OCI-LY7 (cell line): Measurements from ENCODE around the gene FAM3D. TPM values are rescaled to one million over a fixed set of nuclear protein-coding genes. Genes with fewer than 3 reads are reported as not detected.

Experiments
- BruUV-seq: library from RNA; stranded (reverse); fragments of 400-500 nt; replicated peaks from 2 replicates; lab custom pipeline; 2021; lab: Mats Ljungman, UMichigan
- CTCF ChIA-PET: fragments of 300-600 bp; sonication (Branson Sonifier 250); formaldehyde crosslinking; loops from one replicate; lab custom pipeline; 2022; ENCODE audit warnings: antibody characterized with exemption; ENCODE audit not compliant: unreplicated experiment; lab: Charles Lee
- POLR2A ChIA-PET: fragments of 300-600 bp; sonication (Branson Sonifier 250); formaldehyde crosslinking; loops from one replicate; lab custom pipeline; 2022; ENCODE audit warnings: antibody characterized with exemption; lab: Charles Lee
- DNase-seq: peaks from one replicate; pipeline ENCODE4 v3.0.0-alpha.2; 2015; ENCODE audit warnings: low spot score
- H2AFZ ChIP-seq: fragments of 200-600 bp; sonication (generic), shearing (Covaris generic); 2 replicates; pipeline ENCODE4 v1.6.1; 2014; ENCODE audit warnings: mild to moderate bottlenecking, antibody characterized with exemption, low read length, moderate library complexity
- H3K27ac ChIP-seq: fragments of 200-600 bp; sonication (generic); 2 replicates; pipeline ENCODE4 v1.5.1; 2014; ENCODE audit warnings: mixed run types, low read depth, mild to moderate bottlenecking, moderate library complexity, low read length, inconsistent platforms; ENCODE audit not compliant: poor library complexity, severe bottlenecking
- H3K36me3 ChIP-seq: fragments of 200-600 bp; sonication (generic); 2 replicates; pipeline ENCODE4 v1.6.1; 2014; ENCODE audit warnings: mild to moderate bottlenecking, antibody characterized with exemption, low read length, moderate library complexity, mixed read lengths; ENCODE audit not compliant: insufficient read depth
- H3K4me1 ChIP-seq: fragments of 200-600 bp; sonication (generic); 2 replicates; pipeline ENCODE4 v1.5.1; 2014; ENCODE audit warnings: mild to moderate bottlenecking, low read length; ENCODE audit not compliant: insufficient read depth, poor library complexity, severe bottlenecking
- H3K4me2 ChIP-seq: fragments of 200-600 bp; sonication (generic); 2 replicates; pipeline ENCODE4 v1.6.1; 2014; ENCODE audit warnings: mild to moderate bottlenecking, low read length
- H3K4me3 ChIP-seq: fragments of 200-600 bp; sonication (generic); 2 replicates; pipeline ENCODE4 v1.5.1; 2014; ENCODE audit warnings: mild to moderate bottlenecking, low read depth, low read length; ENCODE audit not compliant: poor library complexity, severe bottlenecking
- H3K79me2 ChIP-seq: fragments of 200-600 bp; sonication (generic); 2 replicates; pipeline ENCODE4 v1.6.1; 2016; ENCODE audit warnings: low read depth, mild to moderate bottlenecking, low read length, moderate library complexity, mixed read lengths; ENCODE audit not compliant: insufficient read depth
- H3K9me2 ChIP-seq: fragments of 200-600 bp; sonication (generic); 2 replicates; pipeline ENCODE4 v1.6.1; 2016; ENCODE audit warnings: mild to moderate bottlenecking, low read length, mixed read lengths; ENCODE audit not compliant: insufficient read depth
- H3K9me3 ChIP-seq: fragments of 200-600 bp; sonication (generic); 2 replicates; pipeline ENCODE4 v1.6.1; 2014; ENCODE audit warnings: mild to moderate bottlenecking, mixed run types, low read length, mixed read lengths
- H4K20me1 ChIP-seq: fragments of 200-600 bp; sonication (generic); 2 replicates; pipeline ENCODE4 v1.6.1; 2014; ENCODE audit warnings: mild to moderate bottlenecking, antibody characterized with exemption, low read length, moderate library complexity, mixed read lengths; ENCODE audit not compliant: insufficient read depth
- EZH2phosphoT487 ChIP-seq: fragments of 200-600 bp; sonication (generic); IDR thresholded peaks from 2 replicates; pipeline ENCODE4 v1.6.1; 2018; ENCODE audit warnings: low read depth, borderline replicate concordance, mild to moderate bottlenecking, mixed run types, antibody characterized with exemption, low read length, moderate library complexity, mixed read lengths
- intact Hi-C: fragments of 100-400 bp; cut with micrococcal nuclease; formaldehyde crosslinking; loops from one replicate; pipeline ENCODE4 v1.10.0; 2022; ENCODE audit not compliant: unreplicated experiment
- total RNA-seq, 2 experiments: library from RNA; depleted of rRNA in 1 of 2; stranded (reverse); fragments of >200 nt in 1 of 2; shearing (Covaris generic) in 1 of 2; gene quantifications; 2 replicates each; pipeline ENCODE4 v1.2.3, GENCODE V29; 2014 to 2022
- TF ChIP-seq, protein P1 (sequence below): fragments of 200-600 bp; sonication (generic); conservative IDR thresholded peaks from 2 replicates; pipeline ENCODE4 v1.5.1; 2014; ENCODE audit warnings: mild to moderate bottlenecking, antibody characterized with exemption, low read length, moderate library complexity, mixed read lengths

The FAM3D gene
- total RNA-seq, 2 experiments from 2014 or later: not detected

DNA sequence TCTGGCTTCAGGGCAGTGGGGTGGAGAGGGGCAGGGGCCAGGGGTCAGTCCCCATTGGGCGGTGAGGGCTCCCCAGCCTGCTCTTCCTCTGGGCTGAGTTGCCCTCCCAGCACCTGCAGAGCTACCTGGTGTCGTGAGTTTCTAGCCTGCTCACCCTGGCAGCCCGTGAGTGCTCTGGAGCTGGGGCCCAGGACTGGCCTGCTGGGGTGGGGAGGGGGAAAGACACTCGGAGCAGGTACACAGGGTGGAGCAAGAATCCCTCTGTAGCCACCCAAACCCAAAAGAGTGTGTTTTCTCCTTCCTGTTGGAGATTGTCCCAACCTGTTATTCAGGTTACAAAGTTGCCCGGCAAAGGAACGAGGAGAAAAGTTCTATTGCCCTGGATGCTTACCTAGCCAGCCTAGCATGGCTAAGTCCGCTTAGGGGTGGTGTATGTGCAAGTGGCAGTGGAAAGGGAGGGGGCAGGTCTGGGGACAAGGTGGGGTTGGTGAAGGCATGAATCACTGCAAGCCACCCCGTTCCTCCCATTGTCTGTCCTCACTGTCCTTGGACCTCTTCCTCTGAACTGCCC lies 8.9 kb downstream of the FAM3D start:
- BruUV-seq: no TSS peak
- DNase-seq: no peak
- H3K4me2 ChIP-seq: no peak overlapping the region
- no peak overlapping the region for H3K27ac ChIP-seq
- H2AFZ ChIP-seq: no peak overlapping the region
- H3K4me3 ChIP-seq: no peak overlapping the region
- H3K9me3 ChIP-seq: no peaks in the 10 kb centered on the region
- H3K79me2 ChIP-seq: no peaks in the 10 kb centered on the region
- ChIA-PET POLR2A (no interaction called here), CTCF (no interaction called here)
- H4K20me1 ChIP-seq: no peaks in the 10 kb centered on the region
- TF ChIP-seq, protein P1, sequence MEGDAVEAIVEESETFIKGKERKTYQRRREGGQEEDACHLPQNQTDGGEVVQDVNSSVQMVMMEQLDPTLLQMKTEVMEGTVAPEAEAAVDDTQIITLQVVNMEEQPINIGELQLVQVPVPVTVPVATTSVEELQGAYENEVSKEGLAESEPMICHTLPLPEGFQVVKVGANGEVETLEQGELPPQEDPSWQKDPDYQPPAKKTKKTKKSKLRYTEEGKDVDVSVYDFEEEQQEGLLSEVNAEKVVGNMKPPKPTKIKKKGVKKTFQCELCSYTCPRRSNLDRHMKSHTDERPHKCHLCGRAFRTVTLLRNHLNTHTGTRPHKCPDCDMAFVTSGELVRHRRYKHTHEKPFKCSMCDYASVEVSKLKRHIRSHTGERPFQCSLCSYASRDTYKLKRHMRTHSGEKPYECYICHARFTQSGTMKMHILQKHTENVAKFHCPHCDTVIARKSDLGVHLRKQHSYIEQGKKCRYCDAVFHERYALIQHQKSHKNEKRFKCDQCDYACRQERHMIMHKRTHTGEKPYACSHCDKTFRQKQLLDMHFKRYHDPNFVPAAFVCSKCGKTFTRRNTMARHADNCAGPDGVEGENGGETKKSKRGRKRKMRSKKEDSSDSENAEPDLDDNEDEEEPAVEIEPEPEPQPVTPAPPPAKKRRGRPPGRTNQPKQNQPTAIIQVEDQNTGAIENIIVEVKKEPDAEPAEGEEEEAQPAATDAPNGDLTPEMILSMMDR: no peak
- no peak for TF ChIP-seq EZH2phosphoT487
- H3K9me2 ChIP-seq: no peaks in the 10 kb centered on the region
- intact Hi-C loops: no loop called here
- H3K36me3 ChIP-seq: no peaks in the 10 kb centered on the region
- no peaks in the 10 kb centered on the region for H3K4me1 ChIP-seq

DNA sequence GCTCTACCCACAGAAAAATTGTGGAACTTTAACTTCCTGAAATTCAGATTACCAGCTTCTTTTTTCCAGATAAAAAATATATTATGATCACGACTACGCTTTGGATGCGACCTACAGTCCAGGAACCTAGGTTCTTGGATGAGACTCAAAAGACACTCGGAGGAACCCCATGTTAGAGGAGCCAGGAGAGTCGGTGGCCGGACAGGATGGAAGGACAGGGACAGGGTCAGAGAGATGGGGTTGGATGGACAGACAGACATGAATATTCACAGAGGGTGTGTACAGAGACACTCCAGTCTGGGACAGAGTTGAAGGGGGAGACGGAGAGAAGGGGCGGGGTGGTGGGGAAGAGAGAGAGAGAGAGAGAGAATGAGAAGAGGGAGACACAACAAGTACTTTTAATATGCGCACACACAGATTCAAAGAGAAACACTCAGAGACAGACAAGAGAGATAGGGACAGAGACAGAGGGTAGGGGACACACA lies 9.5 kb downstream of the FAM3D start:
- no peaks in the 10 kb centered on the region for H4K20me1 ChIP-seq
- no peak overlapping the region for H3K4me2 ChIP-seq
- ChIA-PET POLR2A (no interaction called here), CTCF (no interaction called here)
- H3K9me3 ChIP-seq: no peaks in the 10 kb centered on the region
- H3K9me2 ChIP-seq: no peaks in the 10 kb centered on the region
- no peak for DNase-seq
- intact Hi-C loops: no loop called here
- H3K4me1 ChIP-seq: no peaks in the 10 kb centered on the region
- H3K27ac ChIP-seq: no peak overlapping the region
- no peaks in the 10 kb centered on the region for H3K79me2 ChIP-seq
- no peaks in the 10 kb centered on the region for H3K36me3 ChIP-seq
- no TSS peak for BruUV-seq
- no peak overlapping the region for H3K4me3 ChIP-seq
- no peak for TF ChIP-seq EZH2phosphoT487
- TF ChIP-seq, protein P1: no peak
- no peak overlapping the region for H2AFZ ChIP-seq

DNA sequence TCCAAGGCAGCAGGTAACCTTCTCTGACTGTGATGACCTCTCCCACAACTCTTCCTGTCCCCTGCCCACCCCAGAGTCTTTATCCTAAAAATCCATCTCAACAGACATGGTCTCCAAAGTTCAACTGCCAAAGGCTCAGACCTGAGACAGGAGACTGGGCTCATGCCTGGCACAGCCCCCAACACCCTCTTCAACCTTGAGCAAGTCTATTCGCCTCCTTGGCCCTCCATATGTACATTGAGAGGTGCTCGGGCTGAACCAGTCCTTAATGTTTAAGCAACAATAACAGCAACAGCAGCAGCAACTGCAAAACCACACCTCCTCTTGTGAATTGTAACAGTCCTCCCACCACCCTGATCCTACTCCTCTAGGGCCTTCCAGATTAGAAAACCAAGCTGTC lies 9.9 kb downstream of the FAM3D start:
- ChIA-PET CTCF (no interaction called here), POLR2A (no interaction called here)
- no peak overlapping the region for H3K27ac ChIP-seq
- H3K9me2 ChIP-seq: no peaks in the 10 kb centered on the region
- H3K4me1 ChIP-seq: no peaks in the 10 kb centered on the region
- no peaks in the 10 kb centered on the region for H3K9me3 ChIP-seq
- no peaks in the 10 kb centered on the region for H3K79me2 ChIP-seq
- H3K36me3 ChIP-seq: no peaks in the 10 kb centered on the region
- TF ChIP-seq EZH2phosphoT487: no peak
- TF ChIP-seq, protein P1: no peak
- no peak for DNase-seq
- H3K4me2 ChIP-seq: no peak overlapping the region
- intact Hi-C loops: no loop called here
- H3K4me3 ChIP-seq: no peak overlapping the region
- H4K20me1 ChIP-seq: no peaks in the 10 kb centered on the region
- no peak overlapping the region for H2AFZ ChIP-seq
- no TSS peak for BruUV-seq
